Stimulated activated effector memory CD8-positive, alpha-beta T cell treated with anti-CD3 and anti-CD28 coated beads, Interleukin-12 subunit alpha, Interleukin-12 subunit beta, amount 100 ng/mL, for 72 hours (primary cell): ENCODE data around the gene TTC21B.

ENCODE experiments used
- ATAC-seq: fragments of 150-1000 bp; cut with Tn5 transposase; 2 replicates; pipeline ENCODE4 v1.10.0; 2021
- DNase-seq, 2 donors: peaks; one replicate each; pipeline ENCODE4 v3.0.0; 2021 to 2022; ENCODE audit warnings: low spot score in 2 of 2
- H3K27ac Mint-ChIP-seq: one replicate; pipeline ENCODE4 v1.8.0; 2022; ENCODE audit warnings: mild to moderate bottlenecking, mixed read lengths
- H3K36me3 Mint-ChIP-seq: one replicate; pipeline ENCODE4 v1.8.0; 2022; ENCODE audit warnings: mild to moderate bottlenecking, mixed read lengths
- H3K4me1 Mint-ChIP-seq: one replicate; pipeline ENCODE4 v1.8.0; 2022; ENCODE audit warnings: mixed read lengths
- H3K4me3 Mint-ChIP-seq: one replicate; pipeline ENCODE4 v1.8.0; 2022; ENCODE audit warnings: mild to moderate bottlenecking, mixed read lengths
- H3K9me3 Mint-ChIP-seq: one replicate; pipeline ENCODE4 v1.8.0; 2022; ENCODE audit warnings: mixed read lengths

The TTC21B gene

DNA sequence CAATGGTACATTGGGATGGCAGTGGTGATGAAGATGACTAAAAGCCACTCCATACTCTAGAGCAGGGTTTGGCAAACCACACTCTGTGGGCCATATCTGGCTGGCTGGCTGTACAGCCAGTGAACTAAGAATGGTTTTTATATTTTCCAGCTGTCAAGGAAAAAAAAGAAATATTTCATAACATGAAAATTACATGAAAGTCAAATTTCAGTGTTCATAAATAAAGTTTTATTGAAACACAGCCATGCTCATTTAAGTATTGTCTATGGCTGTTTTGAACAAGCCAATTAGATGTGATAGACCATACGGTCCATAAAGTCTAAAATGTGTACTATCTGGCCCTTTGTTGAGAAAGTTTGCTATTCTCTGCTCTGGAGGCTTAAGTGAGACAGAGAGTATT lies 1.5 kb downstream of the TTC21B start:
- Mint-ChIP-seq H3K4me1 (peaks cover 7% of the 10 kb centered on the region), H3K9me3 (no peaks in the 10 kb centered on the region)

GRCh38 chr2:165950438-165950837 lies 3.1 kb downstream of the TTC21B start:
- Mint-ChIP-seq H3K4me3 (no peak overlapping the region), H3K9me3 (no peaks in the 10 kb centered on the region), H3K27ac (no peak overlapping the region)

More for the DNA sequence above, 1.5 kb downstream of the TTC21B start:
- Mint-ChIP-seq H3K36me3 (peaks cover 27% of the 10 kb centered on the region), H3K27ac (no peak overlapping the region), H3K4me3 (no peak overlapping the region)
- ATAC-seq (no peak), DNase-seq (no peak)

GRCh38 chr2:165941827-165942226 lies 11.7 kb downstream of the TTC21B start:
- Mint-ChIP-seq H3K4me1 (peaks cover 6% of the 10 kb centered on the region), H3K36me3 (peaks cover 88% of the 10 kb centered on the region), H3K27ac (no peak overlapping the region), H3K4me3 (no peak overlapping the region), H3K9me3 (no peaks in the 10 kb centered on the region)
- no peak for ATAC-seq
- no peak for DNase-seq

More at GRCh38 chr2:165950438-165950837, 3.1 kb downstream of the TTC21B start:
- ATAC-seq = no peak
- no peak for DNase-seq
- peaks cover 35% of the 10 kb centered on the region for H3K36me3 Mint-ChIP-seq
- H3K4me1 Mint-ChIP-seq = peaks cover 5% of the 10 kb centered on the region

DNA sequence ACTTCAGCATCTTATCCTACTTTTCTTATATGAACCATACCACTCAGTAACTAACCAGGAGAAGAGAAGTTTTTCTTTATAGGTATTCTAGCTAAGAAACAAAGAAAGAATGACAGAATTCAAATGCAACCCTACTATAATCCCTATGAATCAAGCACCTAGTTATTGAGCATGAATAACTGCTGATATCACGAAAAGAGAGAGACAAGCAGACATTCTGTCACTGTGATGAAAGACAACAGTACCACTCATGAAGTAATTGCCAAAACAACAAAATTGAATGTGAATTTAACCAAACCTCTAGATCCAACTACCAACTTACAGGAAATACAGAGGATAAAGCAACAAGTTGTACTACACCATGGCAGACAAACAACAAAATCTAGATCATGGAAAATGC lies 15.3 kb downstream of the TTC21B start:
- no peak for ATAC-seq
- H3K9me3 Mint-ChIP-seq = no peaks in the 10 kb centered on the region
- H3K27ac Mint-ChIP-seq = no peak overlapping the region
- H3K4me3 Mint-ChIP-seq = no peak overlapping the region
- peaks cover 6% of the 10 kb centered on the region for H3K4me1 Mint-ChIP-seq
- no peak for DNase-seq
- H3K36me3 Mint-ChIP-seq = peaks cover 94% of the 10 kb centered on the region

GRCh38 chr2:165933211-165933910 lies 20.2 kb downstream of the TTC21B start:
- ATAC-seq = no peak
- Mint-ChIP-seq H3K27ac (no peak overlapping the region), H3K36me3 (peaks cover 92% of the 10 kb centered on the region), H3K4me3 (no peak overlapping the region), H3K9me3 (no peaks in the 10 kb centered on the region), H3K4me1 (peaks cover 2% of the 10 kb centered on the region)
- no peak for DNase-seq

GRCh38 chr2:165927774-165928173 lies 25.8 kb downstream of the TTC21B start:
- no peaks in the 10 kb centered on the region for H3K4me1 Mint-ChIP-seq
- H3K36me3 Mint-ChIP-seq = peaks cover 80% of the 10 kb centered on the region
- no peaks in the 10 kb centered on the region for H3K9me3 Mint-ChIP-seq
- no peak overlapping the region for H3K4me3 Mint-ChIP-seq
- no peak overlapping the region for H3K27ac Mint-ChIP-seq
- no peak for ATAC-seq
- DNase-seq = no peak

GRCh38 chr2:165927353-165927752 lies 26.2 kb downstream of the TTC21B start:
- H3K9me3 Mint-ChIP-seq = no peaks in the 10 kb centered on the region
- H3K27ac Mint-ChIP-seq = no peak overlapping the region
- peaks cover 81% of the 10 kb centered on the region for H3K36me3 Mint-ChIP-seq
- ATAC-seq (no peak), DNase-seq (no peak)
- H3K4me3 Mint-ChIP-seq = no peak overlapping the region
- H3K4me1 Mint-ChIP-seq = no peaks in the 10 kb centered on the region

- H3K4me1 Mint-ChIP-seq = peaks cover 7% of the 10 kb centered on the region
- H3K36me3 Mint-ChIP-seq = peaks cover 61% of the 10 kb centered on the region
- no peak overlapping the region for H3K27ac Mint-ChIP-seq
- no peak overlapping the region for H3K4me3 Mint-ChIP-seq
- no peak for ATAC-seq
- DNase-seq = no peak
- no peaks in the 10 kb centered on the region for H3K9me3 Mint-ChIP-seq
Measured at GRCh38 chr2:165924946-165925345, 28.6 kb downstream of the TTC21B start.

- H3K4me1 Mint-ChIP-seq = peaks cover 7% of the 10 kb centered on the region
- H3K9me3 Mint-ChIP-seq = no peaks in the 10 kb centered on the region
- H3K4me3 Mint-ChIP-seq = no peak overlapping the region
- ATAC-seq (peak; percentile 56), DNase-seq (no peak)
- H3K27ac Mint-ChIP-seq = peak overlapping the region; percentile 3
- H3K36me3 Mint-ChIP-seq = peaks cover 72% of the 10 kb centered on the region
Measured at GRCh38 chr2:165920748-165921147, 32.8 kb downstream of the TTC21B start.

DNA sequence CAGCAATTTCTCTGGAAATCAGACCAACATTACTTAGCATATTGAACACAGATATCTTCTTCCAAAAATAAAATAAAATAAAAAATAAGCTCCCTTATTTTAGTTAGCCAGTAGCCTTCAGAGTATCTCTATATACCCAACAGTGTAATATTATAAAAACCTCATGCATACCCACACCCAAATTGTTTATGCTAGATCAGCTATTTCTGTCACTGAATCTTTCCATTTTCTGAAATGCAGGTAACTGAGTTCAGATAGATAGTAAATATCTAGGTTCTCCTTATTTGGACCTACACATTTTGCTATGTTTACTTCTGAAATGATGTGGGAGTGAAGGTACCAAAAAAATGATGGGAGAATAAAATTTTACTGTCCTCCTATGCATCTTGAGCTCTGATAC lies 39.9 kb downstream of the TTC21B start:
- Mint-ChIP-seq H3K9me3 (no peaks in the 10 kb centered on the region), H3K27ac (no peak overlapping the region), H3K4me3 (no peak overlapping the region), H3K36me3 (peaks cover 80% of the 10 kb centered on the region), H3K4me1 (no peaks in the 10 kb centered on the region)
- no peak for ATAC-seq
- DNase-seq = no peak

DNA sequence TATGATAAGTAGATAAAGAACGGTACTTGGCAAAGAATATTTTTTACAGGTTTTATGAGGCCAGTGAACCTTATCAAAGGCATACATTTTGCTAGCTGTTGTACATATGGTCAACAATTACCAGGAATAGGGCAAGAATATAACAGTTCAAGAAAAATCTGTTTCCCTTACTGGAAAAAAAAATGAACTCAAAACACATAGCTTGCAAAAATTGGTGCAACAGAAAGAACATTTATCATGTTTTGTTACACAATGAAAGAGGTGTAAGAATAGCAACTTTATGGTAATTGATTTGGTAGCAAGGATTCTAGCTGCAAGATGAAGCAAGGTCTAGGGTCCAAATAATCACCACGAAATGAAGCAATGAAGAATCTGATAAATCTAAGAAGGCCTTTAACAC lies 41.6 kb downstream of the TTC21B start:
- no peak overlapping the region for H3K4me3 Mint-ChIP-seq
- H3K4me1 Mint-ChIP-seq = no peaks in the 10 kb centered on the region
- no peaks in the 10 kb centered on the region for H3K9me3 Mint-ChIP-seq
- H3K27ac Mint-ChIP-seq = no peak overlapping the region
- peaks cover 71% of the 10 kb centered on the region for H3K36me3 Mint-ChIP-seq
- DNase-seq = no peak
- no peak for ATAC-seq

GRCh38 chr2:165911231-165911630 lies 42.3 kb downstream of the TTC21B start:
- Mint-ChIP-seq H3K9me3 (no peaks in the 10 kb centered on the region), H3K36me3 (peaks cover 71% of the 10 kb centered on the region), H3K4me3 (no peak overlapping the region), H3K4me1 (no peaks in the 10 kb centered on the region), H3K27ac (no peak overlapping the region)
- DNase-seq = no peak
- ATAC-seq = no peak

GRCh38 chr2:165909466-165909865 lies 44.1 kb downstream of the TTC21B start:
- H3K4me3 Mint-ChIP-seq = no peak overlapping the region
- no peaks in the 10 kb centered on the region for H3K4me1 Mint-ChIP-seq
- no peak for DNase-seq
- no peak for ATAC-seq
- H3K36me3 Mint-ChIP-seq = peaks cover 77% of the 10 kb centered on the region
- H3K9me3 Mint-ChIP-seq = no peaks in the 10 kb centered on the region
- H3K27ac Mint-ChIP-seq = no peak overlapping the region

- Mint-ChIP-seq H3K4me3 (no peak overlapping the region), H3K4me1 (peaks cover 9% of the 10 kb centered on the region), H3K36me3 (peaks cover 67% of the 10 kb centered on the region), H3K9me3 (no peaks in the 10 kb centered on the region), H3K27ac (no peak overlapping the region)
- DNase-seq (no peak), ATAC-seq (no peak)
Measured at GRCh38 chr2:165905854-165906253, 47.7 kb downstream of the TTC21B start.

DNA sequence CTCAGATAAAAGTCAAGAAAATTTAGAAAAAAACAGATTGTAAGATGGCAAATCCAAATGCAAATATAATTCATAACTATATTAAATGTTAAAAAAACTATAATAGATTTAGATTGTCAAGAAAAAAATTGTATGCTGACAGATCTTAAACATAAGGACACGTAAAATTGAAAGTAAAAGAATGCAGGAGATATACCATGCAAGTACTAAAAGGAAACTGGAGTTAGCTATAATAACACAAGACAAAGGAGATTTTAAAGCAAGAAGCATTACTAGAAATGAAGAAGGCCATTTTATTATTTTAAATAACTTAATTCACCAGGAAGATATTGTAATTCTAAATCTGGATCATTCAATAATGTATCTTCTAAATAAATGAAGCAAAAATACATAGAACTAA lies 48.3 kb downstream of the TTC21B start:
- Mint-ChIP-seq H3K9me3 (no peaks in the 10 kb centered on the region), H3K36me3 (peaks cover 71% of the 10 kb centered on the region)
- no peak for ATAC-seq

DNA sequence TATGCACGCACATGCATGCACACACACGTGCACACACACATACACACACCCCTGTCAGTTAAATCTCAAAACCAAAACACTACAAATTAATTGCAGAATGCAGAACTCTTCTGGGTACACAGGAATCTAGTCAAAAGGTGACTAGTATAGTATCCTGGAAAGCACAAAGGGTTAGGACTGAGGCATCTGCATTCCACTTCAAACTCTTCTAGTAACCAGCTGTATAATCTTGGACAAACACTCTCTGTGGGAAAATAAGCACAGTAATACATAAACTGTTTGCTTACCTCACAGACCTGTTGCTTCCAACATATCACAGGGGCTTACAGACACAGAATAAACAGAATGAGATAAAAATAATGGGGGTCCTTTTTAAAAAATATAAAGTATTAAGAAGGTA lies 49.1 kb downstream of the TTC21B start:
- peaks cover 71% of the 10 kb centered on the region for H3K36me3 Mint-ChIP-seq
- H3K4me3 Mint-ChIP-seq = no peak overlapping the region
- H3K9me3 Mint-ChIP-seq = no peaks in the 10 kb centered on the region
- peaks cover 9% of the 10 kb centered on the region for H3K4me1 Mint-ChIP-seq
- ATAC-seq = no peak
- no peak overlapping the region for H3K27ac Mint-ChIP-seq
- DNase-seq = no peak

More for the DNA sequence above, 48.3 kb downstream of the TTC21B start:
- Mint-ChIP-seq H3K4me3 (no peak overlapping the region), H3K27ac (no peak overlapping the region), H3K4me1 (peaks cover 9% of the 10 kb centered on the region)
- no peak for DNase-seq
